H1 (cell line): ENCODE results near the gene AVPR2. TPM values are rescaled to one million over a fixed set of nuclear protein-coding genes. Genes with fewer than 3 reads are reported as not detected.

ENCODE experiments used
- CTCF ChIA-PET: fragments of 300-600 bp; sonication (Branson Sonifier 250); formaldehyde crosslinking; loops from one replicate; lab custom pipeline; 2021; ENCODE audit not compliant: partially characterized antibody; lab: Charles Lee
- POLR2A ChIA-PET: fragments of 300-600 bp; sonication (Branson Sonifier 250); formaldehyde crosslinking; loops from one replicate; lab custom pipeline; 2021; ENCODE audit warnings: inconsistent platforms; ENCODE audit not compliant: partially characterized antibody; lab: Charles Lee
- DNase-seq, 2 experiments: peaks; one replicate each; pipeline versions ENCODE4 v3.0.0 to v3.0.0-alpha.2; 2010 to 2022; ENCODE audit warnings: low spot score in 2 of 2, low read depth in 1 of 2, mixed read lengths in 1 of 2
- FAIRE-seq: peaks from 2 replicates; lab custom pipeline; 2011; peaks lifted over from hg19 to GRCh38; lab: Jason Lieb, UNC
- H2AFZ ChIP-seq: 2 replicates; pipeline ENCODE4 v1.8.1; 2012; ENCODE audit warnings: low read length, inconsistent platforms
- H2AK5ac ChIP-seq: 2 replicates; pipeline ENCODE4 v1.6.1; 2013; ENCODE audit warnings: low read depth, low read length
- H2BK120ac ChIP-seq: replicated peaks from 2 replicates; pipeline ENCODE3; 2013; ENCODE audit warnings: low read depth, low read length, inconsistent platforms
- H2BK12ac ChIP-seq: 2 replicates; pipeline ENCODE4 v1.6.1; 2013; ENCODE audit warnings: low read depth, low read length
- H2BK15ac ChIP-seq: 2 replicates; pipeline ENCODE4 v1.6.1; 2013; ENCODE audit warnings: low read length
- H2BK20ac ChIP-seq: 2 replicates; pipeline ENCODE4 v1.6.1; 2013; ENCODE audit warnings: low read length
- H2BK5ac ChIP-seq: 2 replicates; pipeline ENCODE4 v1.6.1; 2013; ENCODE audit warnings: low read depth, low read length
- H3K14ac ChIP-seq: 2 replicates; pipeline ENCODE4 v1.6.1; 2013; ENCODE audit warnings: inconsistent platforms; ENCODE audit not compliant: insufficient read length
- H3K18ac ChIP-seq: 2 replicates; pipeline ENCODE4 v1.6.1; 2013; ENCODE audit warnings: low read length; ENCODE audit errors: extremely low read depth
- H3K23ac ChIP-seq: 2 replicates; pipeline ENCODE4 v1.6.1; 2013; ENCODE audit warnings: inconsistent platforms; ENCODE audit not compliant: insufficient read length
- H3K23me2 ChIP-seq: 2 replicates; pipeline ENCODE4 v1.6.1; 2013; ENCODE audit warnings: low read depth, low read length
- H3K27ac ChIP-seq: 2 replicates; pipeline ENCODE4 v1.6.1; 2011; ENCODE audit warnings: low read depth, low read length, inconsistent platforms
- H3K27me3 ChIP-seq, 4 experiments: replicated peaks in 1 of 4; 1 replicate in 1 of 4; 2 replicates in 3 of 4; pipeline versions ENCODE4 v1.6.1 to v1.8.1; 2011 to 2013; ENCODE audit warnings: low read length in 3 of 4, mild to moderate bottlenecking in 3 of 4, inconsistent platforms in 2 of 4, mixed read lengths in 2 of 4, moderate library complexity in 1 of 4; ENCODE audit not compliant: control insufficient read depth in 3 of 4, insufficient read depth in 3 of 4; ENCODE audit errors: extremely low read depth in 1 of 4
- H3K36me3 ChIP-seq, 4 experiments: 2 replicates each; pipeline versions ENCODE4 v1.6.1 to v1.8.1; 2011 to 2013; ENCODE audit warnings: mild to moderate bottlenecking in 4 of 4, low read length in 3 of 4, moderate library complexity in 2 of 4, control low read depth in 1 of 4, inconsistent platforms in 1 of 4; ENCODE audit not compliant: insufficient read depth in 4 of 4, control insufficient read depth in 2 of 4
- H3K4ac ChIP-seq: replicated peaks from 2 replicates; pipeline ENCODE3; 2013; ENCODE audit warnings: low read length, low read depth, mixed read lengths, inconsistent platforms; ENCODE audit not compliant: insufficient read length
- H3K4me1 ChIP-seq, 4 experiments: replicated peaks in 1 of 4; 1 replicate in 1 of 4; 2 replicates in 3 of 4; pipeline versions ENCODE4 v1.6.1 to v1.8.1; 2011 to 2013; ENCODE audit warnings: low read length in 3 of 4, inconsistent platforms in 2 of 4, mixed read lengths in 1 of 4; ENCODE audit not compliant: insufficient read depth in 4 of 4, control insufficient read depth in 3 of 4
- H3K4me2 ChIP-seq, 2 experiments: 2 replicates each; pipeline versions ENCODE4 v1.6.1 to v1.8.1; 2011 to 2013; ENCODE audit warnings: low read depth in 2 of 2, low read length in 2 of 2, control low read depth in 1 of 2, inconsistent platforms in 1 of 2, mild to moderate bottlenecking in 1 of 2; ENCODE audit not compliant: insufficient read depth in 1 of 2
- H3K4me3 ChIP-seq, 4 experiments: fragments of 200-600, 300-600 bp in 1 of 4; sonication (generic), shearing (Covaris generic), sonication (Bioruptor Twin) in 1 of 4; 2 replicates each; pipeline versions ENCODE4 v1.5.1 to v1.8.1; 2011 to 2016; ENCODE audit warnings: low read length in 4 of 4, low read depth in 3 of 4, control low read depth in 2 of 4, inconsistent platforms in 2 of 4, mild to moderate bottlenecking in 2 of 4, mixed read lengths in 1 of 4, moderate library complexity in 1 of 4; ENCODE audit not compliant: insufficient read depth in 2 of 4; ENCODE audit errors: extremely low read depth in 1 of 4
- H3K56ac ChIP-seq: replicated peaks from 2 replicates; pipeline ENCODE3; 2013; ENCODE audit warnings: low read depth, mild to moderate bottlenecking, mixed read lengths, low read length, inconsistent platforms; ENCODE audit not compliant: insufficient read length
- H3K79me1 ChIP-seq: 2 replicates; pipeline ENCODE4 v1.6.1; 2013; ENCODE audit warnings: low read depth, low read length, control low read depth
- H3K79me2 ChIP-seq, 2 experiments: 2 replicates each; pipeline versions ENCODE4 v1.6.1 to v1.8.1; 2012 to 2013; ENCODE audit warnings: low read length in 2 of 2, mild to moderate bottlenecking in 2 of 2, inconsistent platforms in 1 of 2; ENCODE audit not compliant: insufficient read depth in 2 of 2, control insufficient read depth in 1 of 2
- H3K9ac ChIP-seq, 4 experiments: replicated peaks in 1 of 4; 1 replicate in 1 of 4; 2 replicates in 3 of 4; pipeline versions ENCODE4 v1.6.1 to v1.8.1; 2011 to 2013; ENCODE audit warnings: low read depth in 3 of 4, low read length in 3 of 4, control low read depth in 2 of 4, mild to moderate bottlenecking in 2 of 4, moderate library complexity in 2 of 4, inconsistent platforms in 1 of 4; ENCODE audit errors: extremely low read depth in 1 of 4
- H3K9me3 ChIP-seq, 2 experiments: 2 replicates each; pipeline versions ENCODE4 v1.6.1 to v1.8.1; 2012 to 2013; ENCODE audit warnings: mild to moderate bottlenecking in 2 of 2, moderate library complexity in 2 of 2, control low read depth in 1 of 2, inconsistent platforms in 1 of 2, low read depth in 1 of 2, low read length in 1 of 2, mixed read lengths in 1 of 2; ENCODE audit not compliant: insufficient read depth in 2 of 2
- H4K20me1 ChIP-seq, 2 experiments: replicated peaks in 1 of 2; 2 replicates each; pipeline versions ENCODE3 to v1.8.1; 2011 to 2013; ENCODE audit warnings: inconsistent platforms in 2 of 2, low read length in 2 of 2, mild to moderate bottlenecking in 1 of 2; ENCODE audit not compliant: insufficient read depth in 2 of 2, control insufficient read depth in 1 of 2
- H4K5ac ChIP-seq: 2 replicates; pipeline ENCODE4 v1.6.1; 2013; ENCODE audit warnings: low read length, low read depth, mixed read lengths, inconsistent platforms; ENCODE audit not compliant: insufficient read length
- H4K8ac ChIP-seq: 2 replicates; pipeline ENCODE4 v1.8.0; 2013; ENCODE audit warnings: mild to moderate bottlenecking, moderate library complexity, low read length, inconsistent platforms; ENCODE audit not compliant: insufficient read depth; ENCODE audit errors: extremely low read depth
- H4K91ac ChIP-seq: replicated peaks from 2 replicates; pipeline ENCODE3; 2013; ENCODE audit warnings: low read length, mixed read lengths, inconsistent platforms; ENCODE audit not compliant: insufficient read length
- BACH1 ChIP-seq: IDR thresholded peaks from 2 replicates; pipeline ENCODE4 v1.6.1; 2012; ENCODE audit warnings: low read length, improper control_type of control experiment
- EGR1 ChIP-seq: IDR thresholded peaks from 2 replicates; pipeline ENCODE4 v1.6.1; 2011; ENCODE audit warnings: low read depth, low read length, borderline replicate concordance
- EZH2 ChIP-seq: fragments of 200-600 bp; sonication (generic); IDR thresholded peaks from 2 replicates; pipeline ENCODE4 v1.7.1; 2012; ENCODE audit warnings: low read depth, mild to moderate bottlenecking, moderate library complexity, low read length, inconsistent platforms; ENCODE audit not compliant: severe bottlenecking
- GTF2F1 ChIP-seq: IDR thresholded peaks from 2 replicates; pipeline ENCODE4 v1.6.1; 2012; ENCODE audit warnings: low read depth, low read length, improper control_type of control experiment, borderline replicate concordance
- JUN ChIP-seq: IDR thresholded peaks from 2 replicates; pipeline ENCODE4 v1.6.1; 2011; ENCODE audit warnings: low read depth, mild to moderate bottlenecking, improper control_type of control experiment, low read length
- KDM1A ChIP-seq: fragments of 200-600, 300-600 bp; sonication (generic); IDR thresholded peaks from 2 replicates; pipeline ENCODE4 v1.7.1; 2016; ENCODE audit warnings: mild to moderate bottlenecking, low read length, borderline replicate concordance
- RAD21 ChIP-seq, 2 experiments: IDR thresholded peaks in 1 of 2; conservative IDR thresholded peaks in 1 of 2; 2 replicates each; pipeline ENCODE4 v1.6.1; 2011; ENCODE audit warnings: low read depth in 2 of 2, low read length in 2 of 2, improper control_type of control experiment in 1 of 2, inconsistent platforms in 1 of 2, mild to moderate bottlenecking in 1 of 2, moderate library complexity in 1 of 2
- RBBP5 ChIP-seq: IDR thresholded peaks from 2 replicates; pipeline ENCODE4 v1.7.1; 2012; ENCODE audit warnings: low read depth, mild to moderate bottlenecking, inconsistent platforms, low read length, moderate library complexity, borderline replicate concordance
- RXRA ChIP-seq: IDR thresholded peaks from 2 replicates; pipeline ENCODE4 v1.6.1; 2011; ENCODE audit warnings: low read depth, mild to moderate bottlenecking, low read length, moderate library complexity; ENCODE audit not compliant: insufficient read depth
- SIN3A ChIP-seq, 2 experiments: IDR thresholded peaks in 1 of 2; conservative IDR thresholded peaks in 1 of 2; 2 replicates each; pipeline ENCODE4 v1.6.1; 2011 to 2012; ENCODE audit warnings: low read length in 2 of 2, improper control_type of control experiment in 1 of 2, low read depth in 1 of 2, mild to moderate bottlenecking in 1 of 2
- SRF ChIP-seq: IDR thresholded peaks from 2 replicates; pipeline ENCODE4 v1.6.1; 2011; ENCODE audit warnings: mild to moderate bottlenecking, low read depth, low read length, moderate library complexity
- SUZ12 ChIP-seq: fragments of 200-600 bp; sonication (generic); IDR thresholded peaks from 2 replicates; pipeline ENCODE4 v1.6.1; 2012; ENCODE audit warnings: mild to moderate bottlenecking, inconsistent platforms, low read length, moderate library complexity, mixed read lengths
- TAF1 ChIP-seq: IDR thresholded peaks from 2 replicates; pipeline ENCODE4 v1.6.1; 2011; ENCODE audit warnings: mild to moderate bottlenecking, low read depth, low read length
- TBP ChIP-seq: IDR thresholded peaks from 2 replicates; pipeline ENCODE4 v1.6.1; 2011; ENCODE audit warnings: low read depth, low read length, improper control_type of control experiment
- WGBS, 2 experiments: shearing (Covaris generic) in 1 of 2; methylation state at CpG; one replicate each; pipeline versions ENCODE4 v1.1.6 to v1.1.7; 2013 to 2015; ENCODE audit warnings: low lambda C conversion rate in 2 of 2, mixed read lengths in 2 of 2, inconsistent platforms in 1 of 2, low coverage in 1 of 2, missing lambda C conversion rate in 1 of 2; ENCODE audit not compliant: insufficient replicate concordance in 2 of 2, insufficient coverage in 1 of 2, insufficient read length in 1 of 2; ENCODE audit errors: extremely low coverage in 1 of 2, missing lambda C conversion rate in 1 of 2; 5-methylcytosine and 5-hydroxymethylcytosine counted together
- polyA plus RNA-seq, 7 experiments: library from polyadenylated mRNA; depleted of rRNA in 3 of 7; stranded (reverse) in 5 of 7; unstranded in 2 of 7; fragments of >200 nt in 5 of 7; fragments of 200-250 nt in 2 of 7; gene quantifications; 1 replicate in 5 of 7; 2 replicates in 1 of 7; 4 replicates in 1 of 7; pipeline versions ENCODE4 v1.2.1 to v1.2.3, GENCODE V29; 2011 to 2013; ENCODE audit warnings: missing spikeins in 2 of 7, mixed read lengths in 2 of 7
- total RNA-seq: library from RNA; stranded (reverse); fragmentation: NEBNext Ultra II Directional; extraction: Animal tissue kit (Norgen Biotek cat#: 25700); gene quantifications from 2 replicates; pipeline ENCODE4 v1.2.1, GENCODE V29; 2021

The AVPR2 gene
- total and polyA plus RNA-seq, 2 of the 8 experiments (the other 6 are each of a cell fraction or from before 2014, with no cell fraction given), result 0.09 TPM; not detected in 1

GRCh38 chrX:153902385-153902784, 2.1 kb upstream of the AVPR2 start:
- H3K14ac ChIP-seq, result no peak overlapping the region
- H3K27me3 ChIP-seq, result no peaks in the 10 kb centered on the region
- no peak overlapping the region for H2BK20ac ChIP-seq
- no peak overlapping the region for H3K9ac ChIP-seq
- H2BK12ac ChIP-seq, result peak overlapping the region; percentile 60; the same call in 1 of the 2 replicates
- H3K23ac ChIP-seq, result no peak overlapping the region
- no peaks in the 10 kb centered on the region for H3K79me2 ChIP-seq
- no peak overlapping the region for H2BK5ac ChIP-seq
- no peak overlapping the region for H4K5ac ChIP-seq
- ChIA-PET POLR2A (interaction anchor here (0.6 to 0.7 kb wide), 3 partner anchors 9 to 39 kb away, joined by 3 read pairs; partner anchors contain the start of gene ARHGAP4), CTCF (interaction anchor here (1.1 kb wide), 1 partner anchor 23 kb away, joined by 3 read pairs; no protein-coding TSS in a partner anchor)
- H3K4me2 ChIP-seq, result no peak overlapping the region
- no peak overlapping the region for H4K8ac ChIP-seq
- FAIRE-seq (no peak), DNase-seq (no peak)
- no peaks in the 10 kb centered on the region for H3K9me3 ChIP-seq
- no peak overlapping the region for H3K56ac ChIP-seq
- H3K79me1 ChIP-seq, result no peaks in the 10 kb centered on the region
- H2AK5ac ChIP-seq, result no peak overlapping the region
- H3K4me1 ChIP-seq, result peaks cover 0 to 12% (median 0%) of the 10 kb centered on the region in 4 experiments; a peak in 1 of 7 replicates
- H2AFZ ChIP-seq, result no peak overlapping the region
- H3K36me3 ChIP-seq, result no peaks in the 10 kb centered on the region
- no peak overlapping the region for H3K4ac ChIP-seq
- H4K20me1 ChIP-seq, result peaks cover 0 to 4% of the 10 kb centered on the region in 2 experiments
- WGBS, 2 experiments, result 78% methylated on average over 5 of the region's 10 CpGs; no CpG with 5 or more reads in 1 of the 2 experiments
- no peak overlapping the region for H2BK120ac ChIP-seq
- H3K27ac ChIP-seq, result no peak overlapping the region
- H3K18ac ChIP-seq, result no peak overlapping the region
- no peak overlapping the region for H3K4me3 ChIP-seq
- no peak overlapping the region for H2BK15ac ChIP-seq
- H4K91ac ChIP-seq, result no peak overlapping the region
- peaks cover 3% of the 10 kb centered on the region; the same call in 1 of the 2 replicates for H3K23me2 ChIP-seq
- TF ChIP-seq EZH2, result no peak
- no peak for TF ChIP-seq RXRA
- no peak for TF ChIP-seq RBBP5
- TF ChIP-seq BACH1, result no peak
- TF ChIP-seq RAD21 (IDR thresholded peaks at IDR 0.05 in 1 of 2, conservative IDR thresholded peaks at IDR 0.05 in 1 of 2; ENCODE audit: low read depth in 2 of 2, low read length in 2 of 2), result no peak
- TF ChIP-seq GTF2F1, result no peak
- no peak for TF ChIP-seq TAF1
- TF ChIP-seq JUN, result no peak
- no peak for TF ChIP-seq EGR1
- TF ChIP-seq SRF, result no peak
- TF ChIP-seq KDM1A, result no peak
- TF ChIP-seq SIN3A (conservative IDR thresholded peaks at IDR 0.05 in 1 of 2, IDR thresholded peaks at IDR 0.05 in 1 of 2; ENCODE audit: low read depth in 1 of 2, low read length in 2 of 2), result no peak
- no peak for TF ChIP-seq TBP
- TF ChIP-seq SUZ12, result no peak
